ENCODE data around the gene ZNF296. TPM values are rescaled to one million over a fixed set of nuclear protein-coding genes. Genes with fewer than 3 reads are reported as not detected.

Gene ZNF296
- total and polyA plus RNA-seq, 2 of the 13 experiments (the other 11 are each of a cell fraction or from before 2014, with no cell fraction given) = 0.26 to 0.62 TPM

DNA sequence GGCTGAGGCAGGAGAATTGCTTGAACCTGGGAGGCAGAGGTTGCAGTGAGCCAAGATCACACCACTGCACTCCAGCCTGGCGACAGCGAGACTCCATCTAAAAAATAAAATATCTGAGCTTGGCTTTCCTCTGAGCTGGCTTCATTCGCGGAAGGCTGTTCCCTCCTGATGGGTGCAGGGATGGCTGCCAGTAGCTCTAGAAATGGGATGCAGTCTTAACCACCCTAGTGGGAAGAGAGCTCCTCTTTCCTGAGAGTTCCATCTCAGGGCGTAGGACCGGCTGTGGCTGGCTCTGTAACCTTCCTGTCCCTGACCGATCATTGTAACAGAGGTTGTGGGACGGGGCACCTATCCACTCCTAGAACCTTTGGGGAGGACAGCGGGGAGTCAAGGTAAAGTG is 49.1 kb upstream of the ZNF296 start:
- FAIRE-seq = no peak
- peaks cover 46% of the 10 kb centered on the region for H3K79me2 ChIP-seq (ENCODE audit: insufficient read depth, low read length)

More for the DNA sequence above, 49.1 kb upstream of the ZNF296 start:
- H3K4me3 ChIP-seq (replicated peaks in 1 of 3; ENCODE audit: insufficient read depth in 1 of 3, low read depth in 2 of 3, low read length in 3 of 3) = no peak overlapping the region
- no peak for DNase-seq (ENCODE audit: low spot score)
- in situ Hi-C loops (cut with HindIII; ENCODE audit: extremely low pct_ligation_motif_present, low pct_unique_long_range_greater_than_20kb) = loop anchor here (10.0 kb wide), 1 partner anchor 111 kb away; no protein-coding TSS in a partner anchor
- no peak overlapping the region for H3K4me2 ChIP-seq (ENCODE audit: low read depth, low read length)
- no TSS peak for BruUV-seq (replicated peaks)
- ChIA-PET POLR2A (interaction anchor here (0.9 to 1.1 kb wide), 3 partner anchors 9 to 46 kb away, joined by 3 to 5 read pairs (median 4); partner anchors contain the start of genes GEMIN7 and PPP1R37), CTCF (ENCODE audit: low intra/inter-chr PET ratio, low total read pairs) (interaction anchor here (1.0 to 1.4 kb wide), 2 partner anchors 32 to 108 kb away, joined by 4 to 7 read pairs; no protein-coding TSS in a partner anchor)
- H3K9me3 ChIP-seq (ENCODE audit: low read length) = no peaks in the 10 kb centered on the region
- peaks cover 9 to 15% of the 10 kb centered on the region in 2 experiments; a peak in 3 of 5 replicates for H3K36me3 ChIP-seq (replicated peaks in 1 of 2; ENCODE audit: control insufficient read depth in 1 of 2, insufficient read depth in 2 of 2, low read length in 2 of 2)
- peaks cover 24% of the 10 kb centered on the region for H3K4me1 ChIP-seq (ENCODE audit: insufficient read depth, low read length)
- 97% methylated on average over 8 of the region's 9 CpGs for WGBS (ENCODE audit: low lambda C conversion rate)
- H3K27me3 ChIP-seq (ENCODE audit: control insufficient read depth in 1 of 2, insufficient read depth in 2 of 2, low read length in 2 of 2) = no peaks in the 10 kb centered on the region
- intact Hi-C loops (cut with micrococcal nuclease; ENCODE audit: unreplicated experiment) = loop anchor here (5.0 kb wide), 2 partner anchors 48 to 108 kb away; partner anchors contain the start of genes GEMIN7 and ZNF296
- no peak overlapping the region for H3K9ac ChIP-seq (ENCODE audit: insufficient read depth, low read depth, low read length)
- H4K20me1 ChIP-seq (ENCODE audit: insufficient read depth, low read length) = peaks cover 19% of the 10 kb centered on the region; the same call in 1 of the 2 replicates
- no peak for ATAC-seq
- no peak overlapping the region for H2AFZ ChIP-seq (ENCODE audit: low read length)
- TF ChIP-seq NR1H2 (CRISPR knock-in tag; IDR thresholded peaks at IDR 0.05; ENCODE audit: borderline replicate concordance, low read depth) = no peak
- TF ChIP-seq, protein P1, sequence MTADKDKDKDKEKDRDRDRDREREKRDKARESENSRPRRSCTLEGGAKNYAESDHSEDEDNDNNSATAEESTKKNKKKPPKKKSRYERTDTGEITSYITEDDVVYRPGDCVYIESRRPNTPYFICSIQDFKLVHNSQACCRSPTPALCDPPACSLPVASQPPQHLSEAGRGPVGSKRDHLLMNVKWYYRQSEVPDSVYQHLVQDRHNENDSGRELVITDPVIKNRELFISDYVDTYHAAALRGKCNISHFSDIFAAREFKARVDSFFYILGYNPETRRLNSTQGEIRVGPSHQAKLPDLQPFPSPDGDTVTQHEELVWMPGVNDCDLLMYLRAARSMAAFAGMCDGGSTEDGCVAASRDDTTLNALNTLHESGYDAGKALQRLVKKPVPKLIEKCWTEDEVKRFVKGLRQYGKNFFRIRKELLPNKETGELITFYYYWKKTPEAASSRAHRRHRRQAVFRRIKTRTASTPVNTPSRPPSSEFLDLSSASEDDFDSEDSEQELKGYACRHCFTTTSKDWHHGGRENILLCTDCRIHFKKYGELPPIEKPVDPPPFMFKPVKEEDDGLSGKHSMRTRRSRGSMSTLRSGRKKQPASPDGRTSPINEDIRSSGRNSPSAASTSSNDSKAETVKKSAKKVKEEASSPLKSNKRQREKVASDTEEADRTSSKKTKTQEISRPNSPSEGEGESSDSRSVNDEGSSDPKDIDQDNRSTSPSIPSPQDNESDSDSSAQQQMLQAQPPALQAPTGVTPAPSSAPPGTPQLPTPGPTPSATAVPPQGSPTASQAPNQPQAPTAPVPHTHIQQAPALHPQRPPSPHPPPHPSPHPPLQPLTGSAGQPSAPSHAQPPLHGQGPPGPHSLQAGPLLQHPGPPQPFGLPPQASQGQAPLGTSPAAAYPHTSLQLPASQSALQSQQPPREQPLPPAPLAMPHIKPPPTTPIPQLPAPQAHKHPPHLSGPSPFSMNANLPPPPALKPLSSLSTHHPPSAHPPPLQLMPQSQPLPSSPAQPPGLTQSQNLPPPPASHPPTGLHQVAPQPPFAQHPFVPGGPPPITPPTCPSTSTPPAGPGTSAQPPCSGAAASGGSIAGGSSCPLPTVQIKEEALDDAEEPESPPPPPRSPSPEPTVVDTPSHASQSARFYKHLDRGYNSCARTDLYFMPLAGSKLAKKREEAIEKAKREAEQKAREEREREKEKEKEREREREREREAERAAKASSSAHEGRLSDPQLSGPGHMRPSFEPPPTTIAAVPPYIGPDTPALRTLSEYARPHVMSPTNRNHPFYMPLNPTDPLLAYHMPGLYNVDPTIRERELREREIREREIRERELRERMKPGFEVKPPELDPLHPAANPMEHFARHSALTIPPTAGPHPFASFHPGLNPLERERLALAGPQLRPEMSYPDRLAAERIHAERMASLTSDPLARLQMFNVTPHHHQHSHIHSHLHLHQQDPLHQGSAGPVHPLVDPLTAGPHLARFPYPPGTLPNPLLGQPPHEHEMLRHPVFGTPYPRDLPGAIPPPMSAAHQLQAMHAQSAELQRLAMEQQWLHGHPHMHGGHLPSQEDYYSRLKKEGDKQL (CRISPR knock-in tag; IDR thresholded peaks at IDR 0.05; ENCODE audit: low read depth) = no peak
- no peak for TF ChIP-seq ZSCAN25 (CRISPR knock-in tag; IDR thresholded peaks at IDR 0.05)
- no peak for TF ChIP-seq ZFP82 (CRISPR knock-in tag; IDR thresholded peaks at IDR 0.05; ENCODE audit: borderline replicate concordance)
- no peak overlapping the region for H3K27ac ChIP-seq (ENCODE audit: extremely low read length, insufficient read depth, low read length)
